ENCODE measurements around the gene PIGA. TPM values are rescaled to one million over a fixed set of nuclear protein-coding genes. Genes with fewer than 3 reads are reported as not detected.
A peak's percentile ranks its signal among the peaks of the same experiment; 100 is the strongest.

Gene PIGA
- total RNA-seq, 4 donors from 2014 or later = 3.2 to 6.6 (median 4.2) TPM

GRCh38 chrX:15350329-15350996 lies 15.1 kb upstream of the PIGA start:
- peaks cover 0 to 11% (median 0%) of the 10 kb centered on the region in 4 donors for H3K36me3 ChIP-seq
- DNase-seq (ENCODE audit: extremely low spot score) = no peak
- H3K9me3 ChIP-seq = no peaks in the 10 kb centered on the region
- intact Hi-C loops (cut with DNase I) = loop anchor here (10.0 kb wide), 1 partner anchor 214 kb away; no protein-coding TSS in a partner anchor
- no peak overlapping the region for H3K4me3 ChIP-seq
- no peaks in the 10 kb centered on the region for H3K4me1 ChIP-seq
- no peak overlapping the region for H3K27ac ChIP-seq (replicated peaks in 1 of 4)
- H3K27me3 ChIP-seq = no peaks in the 10 kb centered on the region
- no peak for TF ChIP-seq EP300 (IDR thresholded peaks at IDR 0.05)
- TF ChIP-seq CTCF (IDR thresholded peaks at IDR 0.05) = no peak
- no peak for TF ChIP-seq POLR2AphosphoS5 (IDR thresholded peaks at IDR 0.05)
- no peak for TF ChIP-seq POLR2A (IDR thresholded peaks at IDR 0.05; ENCODE audit: low read depth)
- 73% methylated on average over 8 of the region's 8 CpGs for WGBS

GRCh38 chrX:15349046-15349445 lies 13.7 kb upstream of the PIGA start:
- peaks cover 0 to 11% (median 0%) of the 10 kb centered on the region in 4 donors for H3K36me3 ChIP-seq
- H3K9me3 ChIP-seq = no peaks in the 10 kb centered on the region
- WGBS = 34% methylated on average over 2 of the region's 2 CpGs
- no peak for DNase-seq (ENCODE audit: extremely low spot score)
- intact Hi-C loops (cut with DNase I) = loop anchor here (5.0 kb wide), 1 partner anchor 118 kb away; no protein-coding TSS in a partner anchor
- no peak overlapping the region for H3K27ac ChIP-seq (replicated peaks in 1 of 4)
- TF ChIP-seq CTCF (IDR thresholded peaks at IDR 0.05) (peak; percentile 47 to 48 (median 48)), POLR2A (IDR thresholded peaks at IDR 0.05; ENCODE audit: low read depth) (no peak)
- no peak overlapping the region for H3K4me3 ChIP-seq
- H3K4me1 ChIP-seq = no peaks in the 10 kb centered on the region
- H3K27me3 ChIP-seq = no peaks in the 10 kb centered on the region

- intact Hi-C loops (cut with DNase I) = loop anchor here (5.0 kb wide), 1 partner anchor 121 kb away; no protein-coding TSS in a partner anchor
- H3K9me3 ChIP-seq = no peaks in the 10 kb centered on the region
- H3K27me3 ChIP-seq = no peaks in the 10 kb centered on the region
- no peak overlapping the region for H3K27ac ChIP-seq (replicated peaks in 1 of 4)
- DNase-seq (ENCODE audit: extremely low spot score) = no peak
- TF ChIP-seq EP300 (IDR thresholded peaks at IDR 0.05) = no peak
- TF ChIP-seq CTCF (IDR thresholded peaks at IDR 0.05) = no peak
- TF ChIP-seq POLR2A (IDR thresholded peaks at IDR 0.05; ENCODE audit: low read depth) = no peak
- TF ChIP-seq POLR2AphosphoS5 (IDR thresholded peaks at IDR 0.05) = no peak
- 71% methylated on average over 3 of the region's 3 CpGs for WGBS
- H3K36me3 ChIP-seq = peaks cover 0 to 11% (median 0%) of the 10 kb centered on the region in 4 donors
- H3K4me3 ChIP-seq = no peak overlapping the region
- H3K4me1 ChIP-seq = no peaks in the 10 kb centered on the region
Observed at GRCh38 chrX:15345976-15346375, 10.7 kb upstream of the PIGA start.

- Histone ChIP-seq H3K4me1 (no peaks in the 10 kb centered on the region), H3K4me3 (no peak overlapping the region), H3K36me3 (peaks cover 0 to 11% (median 0%) of the 10 kb centered on the region in 4 donors), H3K27me3 (no peaks in the 10 kb centered on the region), H3K9me3 (no peaks in the 10 kb centered on the region), H3K27ac (replicated peaks in 1 of 4) (no peak overlapping the region)
- DNase-seq (ENCODE audit: extremely low spot score) = no peak
- TF ChIP-seq CTCF (IDR thresholded peaks at IDR 0.05) (no peak), POLR2AphosphoS5 (IDR thresholded peaks at IDR 0.05) (no peak), POLR2A (IDR thresholded peaks at IDR 0.05; ENCODE audit: low read depth) (no peak), EP300 (IDR thresholded peaks at IDR 0.05) (no peak)
- intact Hi-C loops (cut with DNase I) = no loop called here
Observed at GRCh38 chrX:15344106-15344505, 8.8 kb upstream of the PIGA start.

- TF ChIP-seq POLR2A (IDR thresholded peaks at IDR 0.05; ENCODE audit: low read depth) (no peak), CTCF (IDR thresholded peaks at IDR 0.05) (no peak), POLR2AphosphoS5 (IDR thresholded peaks at IDR 0.05) (no peak), EP300 (IDR thresholded peaks at IDR 0.05) (no peak)
- Histone ChIP-seq H3K27me3 (no peaks in the 10 kb centered on the region), H3K4me3 (no peak overlapping the region), H3K4me1 (no peaks in the 10 kb centered on the region), H3K9me3 (no peaks in the 10 kb centered on the region), H3K36me3 (peaks cover 0 to 11% (median 0%) of the 10 kb centered on the region in 4 donors), H3K27ac (replicated peaks in 1 of 4) (no peak overlapping the region)
- intact Hi-C loops (cut with DNase I) = no loop called here
- WGBS = 62% methylated on average over 5 of the region's 5 CpGs
- DNase-seq (ENCODE audit: extremely low spot score) = no peak
Observed at GRCh38 chrX:15343075-15343476, 7.8 kb upstream of the PIGA start.

Measured in esophagus muscularis mucosa (tissue), 4 donors.